HepG2 (cell line): ENCODE measurements around the gene ZNF391. TPM values are rescaled to one million over a fixed set of nuclear protein-coding genes. Genes with fewer than 3 reads are reported as not detected.

Experiments used
- CREB1 ChIP-seq, 2 experiments: fragments of 450-650 bp in 1 of 2; IDR thresholded peaks; 2 replicates each; pipeline ENCODE4 v1.6.1; 2016 to 2017; ENCODE audit warnings: control low read depth in 1 of 2, mild to moderate bottlenecking in 1 of 2, missing compliant biosample characterization in 1 of 2, missing genetic modification characterization in 1 of 2
- FOSL1 ChIP-seq: sonication (generic); formaldehyde crosslinking; IDR thresholded peaks from 2 replicates; pipeline ENCODE4 v1.9.0; 2021; ENCODE audit warnings: missing genetic modification reagents, borderline replicate concordance
- FOSL2 ChIP-seq: sonication (generic); formaldehyde crosslinking; IDR thresholded peaks from 2 replicates; pipeline ENCODE4 v1.4.0; 2020; ENCODE audit warnings: missing genetic modification reagents
- HOXA5 ChIP-seq: sonication (generic); formaldehyde crosslinking; IDR thresholded peaks from 2 replicates; pipeline ENCODE4 v1.4.0; 2020; ENCODE audit warnings: missing genetic modification reagents
- KDM3A ChIP-seq: IDR thresholded peaks from 2 replicates; pipeline ENCODE4 v1.6.1; 2018; ENCODE audit warnings: low read depth, missing compliant biosample characterization
- PAF1 ChIP-seq: IDR thresholded peaks from 2 replicates; pipeline ENCODE4 v1.6.1; 2016; ENCODE audit warnings: missing genetic modification reagents, missing compliant biosample characterization
- SIX1 ChIP-seq: sonication (generic); formaldehyde crosslinking; IDR thresholded peaks from 2 replicates; pipeline ENCODE4 v1.4.0; 2020; ENCODE audit warnings: missing genetic modification reagents, borderline replicate concordance
- SMARCC2 ChIP-seq: fragments of 450-650 bp; IDR thresholded peaks from 2 replicates; pipeline ENCODE4 v1.6.1; 2017; ENCODE audit warnings: antibody characterized with exemption, mild to moderate bottlenecking
- STAT5B ChIP-seq: sonication (generic); formaldehyde crosslinking; IDR thresholded peaks from 2 replicates; pipeline ENCODE4 v1.4.0; 2020; ENCODE audit warnings: missing genetic modification reagents
- ZFP41 ChIP-seq: sonication (generic); formaldehyde crosslinking; IDR thresholded peaks from 2 replicates; pipeline ENCODE4 v1.4.0; 2020; ENCODE audit warnings: mild to moderate bottlenecking, missing genetic modification reagents, borderline replicate concordance
- ZKSCAN5 ChIP-seq: sonication (generic); formaldehyde crosslinking; IDR thresholded peaks from 2 replicates; pipeline ENCODE4 v1.5.1; 2020; ENCODE audit warnings: mild to moderate bottlenecking, missing genetic modification reagents
- ZNF33A ChIP-seq: sonication (generic); formaldehyde crosslinking; IDR thresholded peaks from 2 replicates; pipeline ENCODE4 v1.5.1; 2020; ENCODE audit warnings: missing genetic modification reagents, mild to moderate bottlenecking, moderate library complexity, borderline replicate concordance
- ZNF468 ChIP-seq: sonication (generic); formaldehyde crosslinking; IDR thresholded peaks from 2 replicates; pipeline ENCODE4 v1.8.0; 2022; ENCODE audit warnings: mild to moderate bottlenecking, moderate library complexity, missing genetic modification reagents
- ZNF83 ChIP-seq: sonication (generic); formaldehyde crosslinking; IDR thresholded peaks from 2 replicates; pipeline ENCODE4 v1.4.0; 2020; ENCODE audit warnings: missing genetic modification reagents, mild to moderate bottlenecking, borderline replicate concordance
- ZNF879 ChIP-seq: sonication (generic); formaldehyde crosslinking; IDR thresholded peaks from 2 replicates; pipeline ENCODE4 v1.8.1; 2023; ENCODE audit warnings: missing genetic modification reagents
- ZNF883 ChIP-seq: sonication (generic); formaldehyde crosslinking; IDR thresholded peaks from 2 replicates; pipeline ENCODE4 v1.5.1; 2020; ENCODE audit warnings: mild to moderate bottlenecking, missing genetic modification reagents; ENCODE audit errors: not compliant biosample characterization
- ZSCAN31 ChIP-seq: sonication (generic); formaldehyde crosslinking; IDR thresholded peaks from 2 replicates; pipeline ENCODE4 v1.5.0; 2020; ENCODE audit warnings: low read depth, mild to moderate bottlenecking, missing genetic modification reagents
- polyA plus RNA-seq, 8 experiments: library from polyadenylated mRNA; depleted of rRNA in 3 of 8; stranded (reverse) in 7 of 8; unstranded in 1 of 8; fragments of >200 nt; fragmentation: Illumina TruSeq in 4 of 8; extraction: Trizol in 4 of 8; gene quantifications; 2 replicates each; pipeline versions ENCODE4 v1.2.1 to v1.2.3, GENCODE V29; 2011 to 2016; ENCODE audit warnings: low read depth in 4 of 8, missing spikeins in 1 of 8, mixed read lengths in 1 of 8; ENCODE audit not compliant: insufficient read depth in 1 of 8
- total RNA-seq, 5 experiments: library from RNA; depleted of rRNA; stranded (reverse); fragments of >200 nt; fragmentation: Illumina TruSeq; extraction: Trizol; gene quantifications; 2 replicates each; pipeline ENCODE4 v1.2.3, GENCODE V29; 2016; ENCODE audit warnings: low read depth in 1 of 5
- TF ChIP-seq, protein P1 (sequence below): sonication (generic); formaldehyde crosslinking; IDR thresholded peaks from 2 replicates; pipeline ENCODE4 v1.4.0; 2020; ENCODE audit warnings: mild to moderate bottlenecking, low read depth, missing genetic modification reagents
- TF ChIP-seq, protein P2 (sequence below): IDR thresholded peaks from 2 replicates; pipeline ENCODE4 v1.6.1; 2016; ENCODE audit warnings: low read depth, missing genetic modification reagents, missing compliant biosample characterization
- TF ChIP-seq, protein P3 (sequence below): sonication (generic); formaldehyde crosslinking; conservative IDR thresholded peaks from 2 replicates; pipeline ENCODE4 v1.8.0; 2022; ENCODE audit warnings: missing genetic modification reagents

ZNF391 gene
- total and polyA plus RNA-seq, 2 of the 13 experiments (the other 11 are each of a cell fraction or from before 2014, with no cell fraction given) = 0.78 to 1.7 TPM

DNA sequence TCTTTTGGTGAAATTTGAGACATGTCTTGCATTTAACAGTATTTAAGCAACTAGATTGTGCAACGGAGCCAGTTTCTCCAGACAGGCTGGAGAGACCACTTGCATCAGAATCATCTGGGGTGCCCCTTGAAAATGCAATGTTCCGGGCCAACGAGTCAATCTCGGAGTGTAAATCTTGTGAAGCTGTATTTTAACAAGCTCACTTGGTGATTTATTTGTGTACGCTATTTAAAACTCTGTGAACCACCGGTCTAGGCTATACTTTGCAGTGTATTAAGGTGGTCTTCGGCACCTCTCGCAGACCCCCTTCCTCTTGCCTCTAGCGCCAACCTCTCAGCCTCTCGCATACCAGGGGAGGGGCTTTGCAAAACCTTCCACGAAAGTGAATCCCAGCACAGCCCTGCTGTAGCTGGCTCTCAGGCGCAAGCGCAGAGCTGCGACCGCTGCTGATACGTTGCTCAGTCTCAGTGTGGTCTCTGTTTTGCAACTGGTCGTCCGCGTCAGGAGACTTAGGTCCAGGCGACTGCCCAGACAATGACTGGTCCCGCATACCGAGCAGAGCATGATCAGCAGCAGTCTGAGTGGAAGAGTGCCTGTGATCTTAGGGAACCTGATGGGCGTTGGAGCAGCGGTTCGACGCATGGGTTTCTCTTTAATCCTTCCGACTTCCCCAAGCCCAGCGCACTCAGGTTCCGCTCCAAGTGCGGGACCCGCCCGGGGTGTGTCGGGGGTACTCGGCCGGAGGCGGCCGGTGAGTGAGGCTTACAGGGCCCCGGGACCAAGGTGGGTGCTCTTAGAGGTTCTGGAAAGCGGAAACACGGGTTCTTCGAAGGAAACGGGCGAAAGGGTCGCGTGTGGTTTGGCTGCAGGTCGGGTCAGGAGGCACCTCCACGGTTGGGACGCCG is at the start of gene ZNF391 (continued):
- TF ChIP-seq ZSCAN31 (peak; percentile 64), ZNF883 (CRISPR knock-in tag) (peak; percentile 94), SMARCC2 (no peak), ZNF33A (CRISPR knock-in tag) (no peak), ZFP41 (CRISPR knock-in tag) (no peak; the same call in 1 of the 2 replicates), ZNF879 (peak; percentile 54), CREB1 (IDR thresholded peaks at IDR 0.05) (peak; percentile 30; the same call in 1 of the 2 replicates), CREB1 (CRISPR knock-in tag; IDR thresholded peaks at IDR 0.05) (peak; percentile 52; the same call in 1 of the 2 replicates), FOSL1 (CRISPR knock-in tag) (no peak), FOSL2 (peak; percentile 77), ZKSCAN5 (CRISPR knock-in tag) (no peak), ZNF83 (CRISPR knock-in tag) (no peak), ZNF468 (no peak), HOXA5 (CRISPR knock-in tag) (peak; percentile 64; the same call in 1 of the 2 replicates), PAF1 (CRISPR knock-in tag) (no peak), KDM3A (CRISPR knock-in tag) (peak; percentile 78; the same call in 1 of the 2 replicates), STAT5B (CRISPR knock-in tag) (no peak), SIX1 (CRISPR knock-in tag) (no peak)
- TF ChIP-seq, protein P1, sequence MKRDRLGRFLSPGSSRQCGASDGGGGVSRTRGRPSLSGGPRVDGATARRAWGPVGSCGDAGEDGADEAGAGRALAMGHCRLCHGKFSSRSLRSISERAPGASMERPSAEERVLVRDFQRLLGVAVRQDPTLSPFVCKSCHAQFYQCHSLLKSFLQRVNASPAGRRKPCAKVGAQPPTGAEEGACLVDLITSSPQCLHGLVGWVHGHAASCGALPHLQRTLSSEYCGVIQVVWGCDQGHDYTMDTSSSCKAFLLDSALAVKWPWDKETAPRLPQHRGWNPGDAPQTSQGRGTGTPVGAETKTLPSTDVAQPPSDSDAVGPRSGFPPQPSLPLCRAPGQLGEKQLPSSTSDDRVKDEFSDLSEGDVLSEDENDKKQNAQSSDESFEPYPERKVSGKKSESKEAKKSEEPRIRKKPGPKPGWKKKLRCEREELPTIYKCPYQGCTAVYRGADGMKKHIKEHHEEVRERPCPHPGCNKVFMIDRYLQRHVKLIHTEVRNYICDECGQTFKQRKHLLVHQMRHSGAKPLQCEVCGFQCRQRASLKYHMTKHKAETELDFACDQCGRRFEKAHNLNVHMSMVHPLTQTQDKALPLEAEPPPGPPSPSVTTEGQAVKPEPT = peak; percentile 97
- TF ChIP-seq, protein P2, sequence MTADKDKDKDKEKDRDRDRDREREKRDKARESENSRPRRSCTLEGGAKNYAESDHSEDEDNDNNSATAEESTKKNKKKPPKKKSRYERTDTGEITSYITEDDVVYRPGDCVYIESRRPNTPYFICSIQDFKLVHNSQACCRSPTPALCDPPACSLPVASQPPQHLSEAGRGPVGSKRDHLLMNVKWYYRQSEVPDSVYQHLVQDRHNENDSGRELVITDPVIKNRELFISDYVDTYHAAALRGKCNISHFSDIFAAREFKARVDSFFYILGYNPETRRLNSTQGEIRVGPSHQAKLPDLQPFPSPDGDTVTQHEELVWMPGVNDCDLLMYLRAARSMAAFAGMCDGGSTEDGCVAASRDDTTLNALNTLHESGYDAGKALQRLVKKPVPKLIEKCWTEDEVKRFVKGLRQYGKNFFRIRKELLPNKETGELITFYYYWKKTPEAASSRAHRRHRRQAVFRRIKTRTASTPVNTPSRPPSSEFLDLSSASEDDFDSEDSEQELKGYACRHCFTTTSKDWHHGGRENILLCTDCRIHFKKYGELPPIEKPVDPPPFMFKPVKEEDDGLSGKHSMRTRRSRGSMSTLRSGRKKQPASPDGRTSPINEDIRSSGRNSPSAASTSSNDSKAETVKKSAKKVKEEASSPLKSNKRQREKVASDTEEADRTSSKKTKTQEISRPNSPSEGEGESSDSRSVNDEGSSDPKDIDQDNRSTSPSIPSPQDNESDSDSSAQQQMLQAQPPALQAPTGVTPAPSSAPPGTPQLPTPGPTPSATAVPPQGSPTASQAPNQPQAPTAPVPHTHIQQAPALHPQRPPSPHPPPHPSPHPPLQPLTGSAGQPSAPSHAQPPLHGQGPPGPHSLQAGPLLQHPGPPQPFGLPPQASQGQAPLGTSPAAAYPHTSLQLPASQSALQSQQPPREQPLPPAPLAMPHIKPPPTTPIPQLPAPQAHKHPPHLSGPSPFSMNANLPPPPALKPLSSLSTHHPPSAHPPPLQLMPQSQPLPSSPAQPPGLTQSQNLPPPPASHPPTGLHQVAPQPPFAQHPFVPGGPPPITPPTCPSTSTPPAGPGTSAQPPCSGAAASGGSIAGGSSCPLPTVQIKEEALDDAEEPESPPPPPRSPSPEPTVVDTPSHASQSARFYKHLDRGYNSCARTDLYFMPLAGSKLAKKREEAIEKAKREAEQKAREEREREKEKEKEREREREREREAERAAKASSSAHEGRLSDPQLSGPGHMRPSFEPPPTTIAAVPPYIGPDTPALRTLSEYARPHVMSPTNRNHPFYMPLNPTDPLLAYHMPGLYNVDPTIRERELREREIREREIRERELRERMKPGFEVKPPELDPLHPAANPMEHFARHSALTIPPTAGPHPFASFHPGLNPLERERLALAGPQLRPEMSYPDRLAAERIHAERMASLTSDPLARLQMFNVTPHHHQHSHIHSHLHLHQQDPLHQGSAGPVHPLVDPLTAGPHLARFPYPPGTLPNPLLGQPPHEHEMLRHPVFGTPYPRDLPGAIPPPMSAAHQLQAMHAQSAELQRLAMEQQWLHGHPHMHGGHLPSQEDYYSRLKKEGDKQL (CRISPR knock-in tag) = no peak; the same call in 1 of the 2 replicates
- TF ChIP-seq, protein P3, sequence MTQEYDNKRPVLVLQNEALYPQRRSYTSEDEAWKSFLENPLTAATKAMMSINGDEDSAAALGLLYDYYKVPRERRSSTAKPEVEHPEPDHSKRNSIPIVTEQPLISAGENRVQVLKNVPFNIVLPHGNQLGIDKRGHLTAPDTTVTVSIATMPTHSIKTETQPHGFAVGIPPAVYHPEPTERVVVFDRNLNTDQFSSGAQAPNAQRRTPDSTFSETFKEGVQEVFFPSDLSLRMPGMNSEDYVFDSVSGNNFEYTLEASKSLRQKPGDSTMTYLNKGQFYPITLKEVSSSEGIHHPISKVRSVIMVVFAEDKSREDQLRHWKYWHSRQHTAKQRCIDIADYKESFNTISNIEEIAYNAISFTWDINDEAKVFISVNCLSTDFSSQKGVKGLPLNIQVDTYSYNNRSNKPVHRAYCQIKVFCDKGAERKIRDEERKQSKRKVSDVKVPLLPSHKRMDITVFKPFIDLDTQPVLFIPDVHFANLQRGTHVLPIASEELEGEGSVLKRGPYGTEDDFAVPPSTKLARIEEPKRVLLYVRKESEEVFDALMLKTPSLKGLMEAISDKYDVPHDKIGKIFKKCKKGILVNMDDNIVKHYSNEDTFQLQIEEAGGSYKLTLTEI (CRISPR knock-in tag) = no peak
